ENCODE results near the gene TRMO.
A peak's percentile ranks its signal among the peaks of the same experiment; 100 is the strongest.

TRMO gene

DNA sequence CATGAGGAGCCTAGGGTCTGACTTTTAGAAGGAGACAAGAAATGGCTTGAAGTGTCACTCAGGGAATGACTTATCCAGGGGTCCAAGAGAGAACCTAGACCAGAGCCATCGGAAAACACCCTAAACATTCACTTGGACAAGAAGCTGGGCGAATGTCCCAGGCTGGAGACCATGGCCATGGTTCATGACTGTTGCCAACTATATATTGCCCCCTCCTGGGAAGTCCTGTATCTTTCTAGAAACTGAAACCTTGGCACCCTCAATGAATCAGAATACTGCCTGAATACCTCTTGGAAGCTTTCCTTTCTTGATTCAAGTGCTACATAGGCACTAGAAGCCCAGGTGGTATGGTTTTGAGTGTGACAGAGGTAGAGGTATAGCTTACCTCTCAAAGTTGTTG, 29.9 kb downstream of the TRMO start:
- Histone ChIP-seq H3K79me2 (no peaks in the 10 kb centered on the region), H3K36me3 (ENCODE audit: control insufficient read depth, insufficient read depth, low read length) (no peaks in the 10 kb centered on the region), H3K4me3 (ENCODE audit: low read depth, low read length) (no peak overlapping the region), H3K27ac (no peak overlapping the region), H3K9ac (no peak overlapping the region), H2AFZ (no peak overlapping the region), H3K27me3 (ENCODE audit: control insufficient read depth, insufficient read depth, low read length) (no peaks in the 10 kb centered on the region), H3K9me3 (ENCODE audit: control insufficient read depth, low read length) (no peaks in the 10 kb centered on the region), H3K4me1 (no peaks in the 10 kb centered on the region), H3K4me2 (ENCODE audit: low read length) (no peak overlapping the region)
- TF ChIP-seq, protein P1, sequence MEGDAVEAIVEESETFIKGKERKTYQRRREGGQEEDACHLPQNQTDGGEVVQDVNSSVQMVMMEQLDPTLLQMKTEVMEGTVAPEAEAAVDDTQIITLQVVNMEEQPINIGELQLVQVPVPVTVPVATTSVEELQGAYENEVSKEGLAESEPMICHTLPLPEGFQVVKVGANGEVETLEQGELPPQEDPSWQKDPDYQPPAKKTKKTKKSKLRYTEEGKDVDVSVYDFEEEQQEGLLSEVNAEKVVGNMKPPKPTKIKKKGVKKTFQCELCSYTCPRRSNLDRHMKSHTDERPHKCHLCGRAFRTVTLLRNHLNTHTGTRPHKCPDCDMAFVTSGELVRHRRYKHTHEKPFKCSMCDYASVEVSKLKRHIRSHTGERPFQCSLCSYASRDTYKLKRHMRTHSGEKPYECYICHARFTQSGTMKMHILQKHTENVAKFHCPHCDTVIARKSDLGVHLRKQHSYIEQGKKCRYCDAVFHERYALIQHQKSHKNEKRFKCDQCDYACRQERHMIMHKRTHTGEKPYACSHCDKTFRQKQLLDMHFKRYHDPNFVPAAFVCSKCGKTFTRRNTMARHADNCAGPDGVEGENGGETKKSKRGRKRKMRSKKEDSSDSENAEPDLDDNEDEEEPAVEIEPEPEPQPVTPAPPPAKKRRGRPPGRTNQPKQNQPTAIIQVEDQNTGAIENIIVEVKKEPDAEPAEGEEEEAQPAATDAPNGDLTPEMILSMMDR (IDR thresholded peaks at IDR 0.05) = no peak

DNA sequence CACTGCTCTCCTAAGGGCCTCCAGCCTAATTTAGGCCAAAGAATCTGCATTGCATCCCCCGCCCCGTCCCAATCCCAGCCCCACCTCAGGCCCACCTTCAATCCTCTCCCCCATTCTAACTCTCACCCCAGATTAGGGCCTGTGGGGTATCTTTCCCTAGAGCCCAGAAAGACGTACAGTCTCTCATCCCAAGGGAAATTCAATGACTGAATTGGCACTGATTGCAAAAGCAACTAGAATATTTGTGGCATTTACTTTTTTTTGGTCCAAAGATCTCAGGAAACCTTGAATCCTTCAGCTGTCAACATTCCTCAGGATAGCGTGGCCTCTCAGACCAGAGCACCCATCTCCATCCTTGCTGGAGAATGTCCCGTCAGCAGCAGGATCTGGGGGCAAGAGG, 30.6 kb downstream of the TRMO start:
- Histone ChIP-seq H3K27ac (no peak overlapping the region), H3K27me3 (ENCODE audit: control insufficient read depth, insufficient read depth, low read length) (no peaks in the 10 kb centered on the region), H3K36me3 (ENCODE audit: control insufficient read depth, insufficient read depth, low read length) (no peaks in the 10 kb centered on the region), H2AFZ (no peak overlapping the region), H3K9me3 (ENCODE audit: control insufficient read depth, low read length) (no peaks in the 10 kb centered on the region), H3K9ac (no peak overlapping the region), H3K4me2 (ENCODE audit: low read length) (no peak overlapping the region), H3K79me2 (no peaks in the 10 kb centered on the region), H3K4me1 (no peaks in the 10 kb centered on the region), H3K4me3 (ENCODE audit: low read depth, low read length) (no peak overlapping the region)
- TF ChIP-seq, protein P1 (IDR thresholded peaks at IDR 0.05) = no peak

DNA sequence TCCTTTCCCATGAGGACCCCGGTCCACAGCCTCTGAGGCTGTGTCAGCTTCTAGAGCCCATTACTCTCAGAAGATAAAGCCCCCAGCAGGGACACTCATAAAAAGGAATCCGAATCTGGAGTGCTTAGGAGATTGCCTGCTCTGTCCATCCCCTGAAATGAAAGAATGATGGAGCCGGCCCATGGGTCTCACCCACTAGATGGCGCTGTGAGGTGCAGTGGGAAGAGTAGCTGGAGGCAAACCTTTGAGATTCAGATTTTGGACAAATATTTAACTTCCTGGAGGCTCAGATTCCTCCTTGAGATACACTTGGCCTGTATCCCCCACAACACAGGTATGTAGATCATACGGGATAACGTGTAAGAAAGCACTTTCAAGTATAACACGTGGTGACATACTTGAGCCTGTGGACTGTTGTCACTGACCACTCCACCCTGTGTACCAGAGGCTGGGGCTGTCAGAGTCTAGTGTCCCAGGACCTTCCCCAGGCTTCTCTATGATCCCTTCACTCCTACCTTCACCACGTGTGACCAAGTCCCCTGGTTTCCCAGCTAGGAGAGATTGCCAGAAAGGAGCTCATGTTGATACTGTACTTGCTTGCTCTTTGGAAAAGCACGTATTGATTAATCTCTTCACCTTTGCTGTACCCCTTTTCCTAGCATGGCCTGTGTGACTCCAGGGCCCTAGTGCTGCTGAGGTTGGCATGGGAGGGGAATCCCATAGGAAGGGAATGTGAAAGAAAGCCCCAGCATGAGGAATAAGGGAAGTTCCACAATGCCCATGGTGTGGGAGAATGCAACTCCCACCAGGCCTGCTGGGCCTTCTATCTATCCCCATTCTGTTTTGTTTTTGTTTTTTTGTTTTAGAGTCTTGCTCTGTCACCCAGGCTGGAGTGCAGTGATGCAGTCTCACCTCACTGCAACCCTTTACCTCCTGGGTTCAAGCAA, 32.1 kb downstream of the TRMO start:
- Histone ChIP-seq H3K9ac (no peak overlapping the region), H3K9me3 (ENCODE audit: control insufficient read depth, low read length) (no peaks in the 10 kb centered on the region), H3K27me3 (ENCODE audit: control insufficient read depth, insufficient read depth, low read length) (no peaks in the 10 kb centered on the region), H3K79me2 (no peaks in the 10 kb centered on the region), H3K27ac (no peak overlapping the region), H3K4me1 (no peaks in the 10 kb centered on the region), H3K4me3 (ENCODE audit: low read depth, low read length) (no peak overlapping the region), H3K36me3 (ENCODE audit: control insufficient read depth, insufficient read depth, low read length) (no peaks in the 10 kb centered on the region), H2AFZ (no peak overlapping the region), H3K4me2 (ENCODE audit: low read length) (no peak overlapping the region)
- TF ChIP-seq, protein P1 (IDR thresholded peaks at IDR 0.05) = peak; percentile 16

DNA sequence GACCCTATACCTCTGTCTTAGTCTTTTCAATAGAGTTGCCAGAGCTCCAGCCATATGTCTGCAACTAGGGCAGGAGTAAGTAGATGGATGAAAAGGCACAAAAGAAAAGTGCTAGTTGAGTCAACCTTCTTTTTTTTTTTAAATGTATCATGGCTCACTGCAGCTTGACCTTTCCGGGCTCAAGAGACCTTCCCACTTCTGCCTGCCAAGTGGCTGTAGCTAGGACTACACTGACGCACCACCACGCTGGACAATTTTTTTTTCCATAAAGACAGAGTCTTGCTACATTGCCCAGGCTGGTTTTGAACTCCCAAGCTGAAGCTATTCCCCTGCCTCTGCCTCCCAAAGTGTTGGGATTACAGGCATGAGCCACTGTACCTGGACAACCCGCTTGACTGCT, 42.0 kb downstream of the TRMO start:
- Histone ChIP-seq H3K4me3 (ENCODE audit: low read depth, low read length) (no peak overlapping the region), H3K27me3 (ENCODE audit: control insufficient read depth, insufficient read depth, low read length) (no peaks in the 10 kb centered on the region), H3K79me2 (no peaks in the 10 kb centered on the region), H3K9me3 (ENCODE audit: control insufficient read depth, low read length) (no peaks in the 10 kb centered on the region), H3K9ac (no peak overlapping the region), H3K36me3 (ENCODE audit: control insufficient read depth, insufficient read depth, low read length) (no peaks in the 10 kb centered on the region), H3K4me2 (ENCODE audit: low read length) (no peak overlapping the region), H2AFZ (no peak overlapping the region), H3K4me1 (no peaks in the 10 kb centered on the region), H3K27ac (no peak overlapping the region)
- TF ChIP-seq, protein P1 (IDR thresholded peaks at IDR 0.05) = no peak

DNA sequence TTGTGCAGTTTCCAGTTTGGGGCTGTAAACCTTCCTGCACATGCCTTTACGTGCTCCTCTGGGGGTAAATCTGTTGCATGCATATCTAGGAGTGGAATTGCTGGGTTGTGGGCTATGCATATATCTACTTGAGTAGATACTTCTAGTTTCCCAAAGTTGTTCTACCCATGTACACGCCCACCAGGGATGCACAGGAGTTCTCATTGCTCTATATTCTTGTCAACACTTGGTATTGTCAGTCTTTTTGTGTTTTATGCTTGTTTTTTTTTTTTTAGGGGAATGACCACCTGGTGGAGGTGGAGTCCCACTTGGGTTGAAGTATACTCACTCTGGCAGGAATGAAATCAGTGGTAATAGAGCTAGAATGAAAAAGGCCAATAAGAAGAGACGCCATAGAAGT, 46.2 kb downstream of the TRMO start:
- no peaks in the 10 kb centered on the region for H3K4me1 ChIP-seq
- H3K9ac ChIP-seq = no peak overlapping the region
- TF ChIP-seq, protein P1 (IDR thresholded peaks at IDR 0.05) = no peak
- no peaks in the 10 kb centered on the region for H3K27me3 ChIP-seq (ENCODE audit: control insufficient read depth, insufficient read depth, low read length)
- no peaks in the 10 kb centered on the region for H3K9me3 ChIP-seq (ENCODE audit: control insufficient read depth, low read length)
- no peak overlapping the region for H3K4me3 ChIP-seq (ENCODE audit: low read depth, low read length)
- no peaks in the 10 kb centered on the region for H3K79me2 ChIP-seq
- no peak overlapping the region for H3K27ac ChIP-seq
- H3K4me2 ChIP-seq (ENCODE audit: low read length) = no peak overlapping the region
- H2AFZ ChIP-seq = no peak overlapping the region
- H3K36me3 ChIP-seq (ENCODE audit: control insufficient read depth, insufficient read depth, low read length) = no peaks in the 10 kb centered on the region

Data from parathyroid adenoma (tissue), 2 donors.